Progenitor cell of endocrine pancreas (in vitro differentiated cells): Measurements from ENCODE around the gene RUSF1. TPM values are rescaled to one million over a fixed set of nuclear protein-coding genes. Genes with fewer than 3 reads are reported as not detected.
A peak's percentile ranks its signal among the peaks of the same experiment; 100 is the strongest.

Source experiments
- DNase-seq: peaks from one replicate; pipeline ENCODE4 v3.0.0; 2021; ENCODE audit warnings: low spot score; ENCODE audit not compliant: unreplicated experiment
- H3K27ac Mint-ChIP-seq: 2 replicates; pipeline ENCODE4 v1.8.0; 2021; ENCODE audit warnings: mild to moderate bottlenecking, moderate library complexity, mixed read lengths
- H3K27me3 Mint-ChIP-seq: 2 replicates; pipeline ENCODE4 v1.8.0; 2021; ENCODE audit warnings: mixed read lengths
- H3K36me3 Mint-ChIP-seq: 2 replicates; pipeline ENCODE4 v1.8.0; 2022; ENCODE audit warnings: mixed read lengths; ENCODE audit not compliant: insufficient read depth
- H3K4me1 Mint-ChIP-seq: 2 replicates; pipeline ENCODE4 v1.8.0; 2021; ENCODE audit warnings: low read depth, mixed read lengths
- H3K4me3 Mint-ChIP-seq: 2 replicates; pipeline ENCODE4 v1.8.0; 2021; ENCODE audit warnings: low read depth, mild to moderate bottlenecking, moderate library complexity, mixed read lengths
- H3K9me3 Mint-ChIP-seq: 2 replicates; pipeline ENCODE4 v1.8.0; 2021; ENCODE audit warnings: low read depth, mixed read lengths
- CTCF ChIP-seq: fragments of 200-600 bp; sonication (generic); IDR thresholded peaks from one replicate; pipeline ENCODE4 v1.5.0; 2021; ENCODE audit warnings: antibody characterized with exemption, mild to moderate bottlenecking; ENCODE audit not compliant: unreplicated experiment
- total RNA-seq: library from RNA; stranded (reverse); gene quantifications from 2 replicates; pipeline ENCODE4 v1.2.1, GENCODE V29; 2021

Gene RUSF1
- total RNA-seq, 1 donor from 2014 or later: 65.1 TPM

GRCh38 chr16:31474173-31474714 is 33.9 kb downstream of the RUSF1 start:
- DNase-seq: no peak
- Mint-ChIP-seq H3K36me3 (no peaks in the 10 kb centered on the region), H3K4me1 (peaks cover 17% of the 10 kb centered on the region), H3K27ac (no peak overlapping the region), H3K27me3 (peaks cover 60% of the 10 kb centered on the region), H3K9me3 (no peaks in the 10 kb centered on the region), H3K4me3 (no peak overlapping the region)
- no peak for TF ChIP-seq CTCF

DNA sequence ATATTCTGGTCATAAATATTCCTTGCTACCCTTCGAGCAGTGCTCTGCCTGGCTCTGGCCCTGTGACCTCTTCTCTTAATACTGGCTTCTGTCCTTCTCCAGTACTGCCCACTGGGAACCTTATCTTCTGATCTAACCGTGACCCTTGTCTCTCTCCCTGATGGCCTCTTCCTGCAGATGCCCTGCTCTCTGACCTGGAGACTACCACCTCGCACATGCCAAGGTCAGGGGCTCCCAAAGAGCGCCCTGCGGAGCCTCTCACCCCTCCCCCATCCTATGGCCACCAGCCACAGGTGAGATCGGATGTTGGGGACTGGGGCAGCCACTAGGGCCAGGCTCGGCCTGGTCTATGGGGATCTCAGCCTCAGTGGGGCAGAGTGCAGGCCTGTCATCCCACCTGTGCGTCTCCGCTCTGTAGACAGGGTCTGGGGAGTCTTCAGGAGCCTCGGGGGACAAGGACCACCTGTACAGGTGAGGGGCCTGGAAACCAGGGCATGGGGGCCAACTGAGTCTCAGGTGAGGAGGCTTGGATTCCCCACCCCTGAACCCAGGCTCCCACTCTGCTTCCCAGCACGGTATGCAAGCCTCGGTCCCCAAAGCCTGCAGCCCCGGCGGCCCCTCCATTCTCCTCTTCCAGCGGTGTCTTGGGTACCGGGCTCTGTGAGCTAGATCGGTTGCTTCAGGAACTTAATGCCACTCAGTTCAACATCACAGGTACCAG is 34.8 kb downstream of the RUSF1 start:
- no peak for DNase-seq
- no peak overlapping the region for H3K4me3 Mint-ChIP-seq
- H3K4me1 Mint-ChIP-seq: peaks cover 17% of the 10 kb centered on the region
- TF ChIP-seq CTCF: no peak
- H3K36me3 Mint-ChIP-seq: no peaks in the 10 kb centered on the region
- no peaks in the 10 kb centered on the region for H3K9me3 Mint-ChIP-seq
- H3K27me3 Mint-ChIP-seq: peaks cover 60% of the 10 kb centered on the region
- H3K27ac Mint-ChIP-seq: no peak overlapping the region

DNA sequence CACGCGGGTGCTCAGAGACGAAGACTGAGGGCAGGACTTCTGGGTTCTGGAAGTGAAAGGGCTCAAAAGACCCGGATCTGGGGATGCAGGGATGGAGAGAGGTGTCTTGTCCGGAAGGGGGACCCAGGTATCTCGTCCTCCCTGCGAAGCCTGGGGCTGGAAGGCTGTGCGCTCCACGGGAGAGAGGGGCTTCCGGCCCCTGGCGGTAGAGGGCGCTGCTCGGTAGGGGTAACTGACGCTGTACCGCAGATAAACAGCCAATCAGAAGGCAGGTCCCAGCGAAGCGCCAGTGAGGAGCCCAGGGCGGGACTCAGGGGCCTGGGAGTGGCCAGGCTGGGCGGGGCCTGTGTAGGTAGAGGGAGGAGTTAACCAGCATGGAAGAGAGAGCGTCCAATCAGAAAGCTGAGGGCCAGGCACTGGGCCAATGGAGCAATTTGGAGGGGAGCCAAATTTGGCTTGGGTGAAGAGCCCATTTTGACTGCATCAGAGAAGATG is 35.4 kb downstream of the RUSF1 start:
- peak overlapping the region; percentile 68 for H3K4me3 Mint-ChIP-seq
- H3K27ac Mint-ChIP-seq: no peak overlapping the region
- DNase-seq: no peak
- H3K36me3 Mint-ChIP-seq: no peaks in the 10 kb centered on the region
- H3K4me1 Mint-ChIP-seq: peaks cover 14% of the 10 kb centered on the region
- no peaks in the 10 kb centered on the region for H3K9me3 Mint-ChIP-seq
- peaks cover 60% of the 10 kb centered on the region for H3K27me3 Mint-ChIP-seq
- TF ChIP-seq CTCF: peak; percentile 50

- no peak for TF ChIP-seq CTCF
- H3K27me3 Mint-ChIP-seq: peaks cover 60% of the 10 kb centered on the region
- H3K27ac Mint-ChIP-seq: no peak within 1 kb of the TSS
Observed at GRCh38 chr16:31471875-31472708, 36.1 kb downstream of the RUSF1 start, which contains the start of gene TGFB1I1. Gene TGFB1I1, plus strand, starts transcription at chr16:31472152. Its CDS starts 37 bp downstream, at chr16:31472189.

DNA sequence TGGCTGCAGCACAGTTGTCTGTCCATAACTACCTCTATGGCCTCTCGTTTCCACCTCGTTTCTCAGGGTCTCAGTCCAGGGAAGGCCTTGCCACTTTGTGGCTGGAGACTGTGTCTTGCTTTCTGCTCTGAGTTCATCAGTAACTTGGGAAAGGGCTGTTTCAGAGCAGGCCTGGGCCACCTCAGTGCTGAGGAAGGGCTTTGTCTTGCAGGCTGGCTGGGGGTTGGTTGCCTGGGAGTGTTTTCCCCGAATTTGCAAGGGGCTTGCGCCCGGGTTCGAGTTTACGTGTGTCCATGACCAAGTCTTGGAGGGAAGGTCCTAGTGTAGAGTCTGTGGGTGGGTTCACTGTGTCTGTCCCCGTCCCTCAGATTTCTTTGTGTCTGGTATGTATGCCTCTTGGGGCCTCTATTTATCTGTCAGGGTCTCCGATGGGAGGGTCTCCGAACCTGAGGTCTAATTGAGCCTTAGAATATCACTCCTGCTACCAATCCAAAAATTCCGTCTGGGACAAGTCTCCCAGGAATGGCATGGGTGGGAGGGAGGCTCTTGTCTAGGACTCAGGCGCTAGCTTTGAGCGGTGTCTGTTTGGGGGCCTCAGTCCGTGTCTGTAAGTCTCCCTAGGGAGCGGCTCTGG is 36.8 kb downstream of the RUSF1 start:
- H3K4me1 Mint-ChIP-seq: peaks cover 7% of the 10 kb centered on the region
- H3K36me3 Mint-ChIP-seq: no peaks in the 10 kb centered on the region
- H3K9me3 Mint-ChIP-seq: no peaks in the 10 kb centered on the region
- TF ChIP-seq CTCF: no peak
- no peak for DNase-seq
- H3K27me3 Mint-ChIP-seq: peaks cover 56% of the 10 kb centered on the region
- no peak overlapping the region for H3K27ac Mint-ChIP-seq
- peak overlapping the region; percentile 39 for H3K4me3 Mint-ChIP-seq

More at GRCh38 chr16:31471875-31472708, 36.1 kb downstream of the RUSF1 start, which contains the start of gene TGFB1I1:
- no peaks in the 10 kb centered on the region for H3K36me3 Mint-ChIP-seq
- H3K4me3 Mint-ChIP-seq: peak within 1 kb of the TSS; percentile 68
- H3K4me1 Mint-ChIP-seq: peaks cover 11% of the 10 kb centered on the region
- no peak for DNase-seq
- no peaks in the 10 kb centered on the region for H3K9me3 Mint-ChIP-seq
